Measurements from ENCODE around the gene CEP85. TPM values are rescaled to one million over a fixed set of nuclear protein-coding genes. Genes with fewer than 3 reads are reported as not detected.

CEP85 gene
- total and polyA plus RNA-seq, 4 donors = 2.6 to 14.6 (median 5.3) TPM

GRCh38 chr1:26317612-26318337 is 83.8 kb downstream of the CEP85 start, which contains the start of gene CD52:
Gene CD52 (plus strand): TSS chr1:26317958. CDS start chr1:26318018, 60 bp downstream.
- Histone ChIP-seq H3K4me1 (ENCODE audit: control insufficient read depth in 4 of 4, insufficient read depth in 4 of 4, low read length in 3 of 4) (peaks cover 0 to 5% (median 0%) of the 10 kb centered on the region in 4 donors), H3K9me3 (ENCODE audit: control insufficient read depth in 4 of 4, low read length in 3 of 4) (no peaks in the 10 kb centered on the region), H3K4me3 (ENCODE audit: low read depth in 1 of 3, low read length in 3 of 3) (no peak within 1 kb of the TSS), H3K27ac (ENCODE audit: low read depth in 1 of 2, low read length in 2 of 2) (peak within 1 kb of the TSS in 1 of 2 donors; percentile 25), H3K9ac (ENCODE audit: low read depth in 1 of 2, low read length in 2 of 2) (peak within 1 kb of the TSS in 1 of 2 donors; percentile 36), H3K27me3 (ENCODE audit: control insufficient read depth in 4 of 4, insufficient read depth in 4 of 4, low read length in 3 of 4) (no peaks in the 10 kb centered on the region), H3K36me3 (ENCODE audit: control insufficient read depth in 4 of 4, insufficient read depth in 3 of 4, low read depth in 1 of 4, low read length in 3 of 4) (no peaks in the 10 kb centered on the region)
- 73% methylated on average over 12 of the region's 12 CpGs for WGBS
- DNase-seq (ENCODE audit: low spot score) = no peak
- TF ChIP-seq SP1 (IDR thresholded peaks at IDR 0.05) (no peak), RAD21 (IDR thresholded peaks at IDR 0.05) (no peak), REST (IDR thresholded peaks at IDR 0.05) (no peak), TAF1 (conservative IDR thresholded peaks at IDR 0.05) (no peak), NR2F2 (IDR thresholded peaks at IDR 0.05) (no peak), FOXA1 (IDR thresholded peaks at IDR 0.05) (no peak), HNF4A (conservative IDR thresholded peaks at IDR 0.05) (no peak), YY1 (IDR thresholded peaks at IDR 0.05) (no peak), GABPA (IDR thresholded peaks at IDR 0.05 in 1 of 2, conservative IDR thresholded peaks at IDR 0.05 in 1 of 2) (no peak), FOXA2 (IDR thresholded peaks at IDR 0.05) (no peak), ATF3 (IDR thresholded peaks at IDR 0.05) (no peak), JUND (IDR thresholded peaks at IDR 0.05) (no peak)
- TF ChIP-seq, protein P1, sequence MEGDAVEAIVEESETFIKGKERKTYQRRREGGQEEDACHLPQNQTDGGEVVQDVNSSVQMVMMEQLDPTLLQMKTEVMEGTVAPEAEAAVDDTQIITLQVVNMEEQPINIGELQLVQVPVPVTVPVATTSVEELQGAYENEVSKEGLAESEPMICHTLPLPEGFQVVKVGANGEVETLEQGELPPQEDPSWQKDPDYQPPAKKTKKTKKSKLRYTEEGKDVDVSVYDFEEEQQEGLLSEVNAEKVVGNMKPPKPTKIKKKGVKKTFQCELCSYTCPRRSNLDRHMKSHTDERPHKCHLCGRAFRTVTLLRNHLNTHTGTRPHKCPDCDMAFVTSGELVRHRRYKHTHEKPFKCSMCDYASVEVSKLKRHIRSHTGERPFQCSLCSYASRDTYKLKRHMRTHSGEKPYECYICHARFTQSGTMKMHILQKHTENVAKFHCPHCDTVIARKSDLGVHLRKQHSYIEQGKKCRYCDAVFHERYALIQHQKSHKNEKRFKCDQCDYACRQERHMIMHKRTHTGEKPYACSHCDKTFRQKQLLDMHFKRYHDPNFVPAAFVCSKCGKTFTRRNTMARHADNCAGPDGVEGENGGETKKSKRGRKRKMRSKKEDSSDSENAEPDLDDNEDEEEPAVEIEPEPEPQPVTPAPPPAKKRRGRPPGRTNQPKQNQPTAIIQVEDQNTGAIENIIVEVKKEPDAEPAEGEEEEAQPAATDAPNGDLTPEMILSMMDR (IDR thresholded peaks at IDR 0.05; ENCODE audit: low read depth, low read length, missing input control) = no peak

DNA sequence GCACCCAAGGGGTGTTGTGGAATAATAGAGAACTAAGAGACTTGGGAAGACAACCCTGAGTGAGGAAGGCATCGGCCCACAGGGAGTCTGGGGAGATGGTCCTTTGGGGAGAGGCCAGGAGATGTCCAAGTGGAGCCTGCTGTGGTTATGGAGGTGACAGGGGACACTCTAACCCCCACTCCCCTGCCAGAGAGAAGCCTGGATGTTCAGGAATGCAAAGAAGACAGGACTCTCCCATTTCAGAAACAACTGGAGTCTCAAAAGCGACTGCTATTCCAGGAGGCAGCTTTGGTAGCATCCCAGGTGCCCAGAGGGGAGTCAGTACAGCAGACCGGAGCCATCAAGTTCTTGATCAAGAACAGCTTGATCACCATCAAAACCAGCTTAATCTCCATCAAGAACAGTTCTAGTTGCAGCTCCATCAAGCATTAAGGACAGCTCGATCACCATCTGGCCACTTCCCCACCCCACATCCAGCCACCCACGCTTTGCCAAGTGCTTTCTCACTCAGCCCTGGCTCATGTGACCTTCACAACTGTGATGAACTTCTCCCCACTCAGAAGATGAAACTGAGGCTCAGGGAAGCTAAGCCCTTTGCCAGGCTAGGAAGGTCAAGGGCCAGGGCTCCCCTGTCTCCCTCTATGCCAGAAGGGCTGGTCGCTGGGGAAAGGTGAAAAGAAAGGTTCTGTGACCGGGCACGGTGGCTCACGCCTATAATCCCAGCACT is 84.5 kb downstream of the CEP85 start:
- Histone ChIP-seq H3K4me3 (ENCODE audit: low read depth in 1 of 3, low read length in 3 of 3) (no peak overlapping the region), H3K9ac (ENCODE audit: low read depth in 1 of 2, low read length in 2 of 2) (peak overlapping the region in 1 of 2 donors; percentile 36), H3K9me3 (ENCODE audit: control insufficient read depth in 4 of 4, low read length in 3 of 4) (no peaks in the 10 kb centered on the region), H3K4me1 (ENCODE audit: control insufficient read depth in 4 of 4, insufficient read depth in 4 of 4, low read length in 3 of 4) (peaks cover 0 to 5% (median 0%) of the 10 kb centered on the region in 4 donors), H3K27me3 (ENCODE audit: control insufficient read depth in 4 of 4, insufficient read depth in 4 of 4, low read length in 3 of 4) (no peaks in the 10 kb centered on the region), H3K27ac (ENCODE audit: low read depth in 1 of 2, low read length in 2 of 2) (peak overlapping the region in 1 of 2 donors; percentile 25), H3K36me3 (ENCODE audit: control insufficient read depth in 4 of 4, insufficient read depth in 3 of 4, low read depth in 1 of 4, low read length in 3 of 4) (no peaks in the 10 kb centered on the region)
- no peak for DNase-seq (ENCODE audit: low spot score)
- 77% methylated on average over 9 of the region's 9 CpGs for WGBS
- TF ChIP-seq FOXA1 (IDR thresholded peaks at IDR 0.05) (no peak), JUND (IDR thresholded peaks at IDR 0.05) (no peak), GABPA (IDR thresholded peaks at IDR 0.05 in 1 of 2, conservative IDR thresholded peaks at IDR 0.05 in 1 of 2) (no peak), REST (IDR thresholded peaks at IDR 0.05) (no peak)
- TF ChIP-seq, protein P2, sequence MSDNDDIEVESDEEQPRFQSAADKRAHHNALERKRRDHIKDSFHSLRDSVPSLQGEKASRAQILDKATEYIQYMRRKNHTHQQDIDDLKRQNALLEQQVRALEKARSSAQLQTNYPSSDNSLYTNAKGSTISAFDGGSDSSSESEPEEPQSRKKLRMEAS (IDR thresholded peaks at IDR 0.05) = no peak
- TF ChIP-seq, protein P3, sequence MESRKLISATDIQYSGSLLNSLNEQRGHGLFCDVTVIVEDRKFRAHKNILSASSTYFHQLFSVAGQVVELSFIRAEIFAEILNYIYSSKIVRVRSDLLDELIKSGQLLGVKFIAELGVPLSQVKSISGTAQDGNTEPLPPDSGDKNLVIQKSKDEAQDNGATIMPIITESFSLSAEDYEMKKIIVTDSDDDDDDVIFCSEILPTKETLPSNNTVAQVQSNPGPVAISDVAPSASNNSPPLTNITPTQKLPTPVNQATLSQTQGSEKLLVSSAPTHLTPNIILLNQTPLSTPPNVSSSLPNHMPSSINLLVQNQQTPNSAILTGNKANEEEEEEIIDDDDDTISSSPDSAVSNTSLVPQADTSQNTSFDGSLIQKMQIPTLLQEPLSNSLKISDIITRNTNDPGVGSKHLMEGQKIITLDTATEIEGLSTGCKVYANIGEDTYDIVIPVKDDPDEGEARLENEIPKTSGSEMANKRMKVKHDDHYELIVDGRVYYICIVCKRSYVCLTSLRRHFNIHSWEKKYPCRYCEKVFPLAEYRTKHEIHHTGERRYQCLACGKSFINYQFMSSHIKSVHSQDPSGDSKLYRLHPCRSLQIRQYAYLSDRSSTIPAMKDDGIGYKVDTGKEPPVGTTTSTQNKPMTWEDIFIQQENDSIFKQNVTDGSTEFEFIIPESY (IDR thresholded peaks at IDR 0.05) = no peak
- TF ChIP-seq, protein P1 (IDR thresholded peaks at IDR 0.05; ENCODE audit: low read depth, low read length, missing input control) = no peak
